Stomach (tissue), 4 donors: ENCODE measurements around the gene RPL10.
"Not testable (repeated sequence)": the region's sequence is repeated elsewhere in the genome, so short reads cannot be mapped to it uniquely, and the experiment has no call there.

Experiments
- EP300 ChIP-seq: sonication (generic); formaldehyde crosslinking; IDR thresholded peaks from one replicate; pipeline ENCODE4 v1.6.1; 2017; ENCODE audit warnings: antibody characterized with exemption
- TF ChIP-seq, protein P1 (sequence below), 7 experiments: fragments of 450-650 bp in 4 of 7; fragments of 200-600 bp in 3 of 7; sonication (generic) in 3 of 7; IDR thresholded peaks; one replicate each; pipeline ENCODE4 v1.5.1; 2016 to 2019; ENCODE audit warnings: antibody characterized with exemption in 7 of 7, control low read depth in 2 of 7, mild to moderate bottlenecking in 1 of 7

DNA sequence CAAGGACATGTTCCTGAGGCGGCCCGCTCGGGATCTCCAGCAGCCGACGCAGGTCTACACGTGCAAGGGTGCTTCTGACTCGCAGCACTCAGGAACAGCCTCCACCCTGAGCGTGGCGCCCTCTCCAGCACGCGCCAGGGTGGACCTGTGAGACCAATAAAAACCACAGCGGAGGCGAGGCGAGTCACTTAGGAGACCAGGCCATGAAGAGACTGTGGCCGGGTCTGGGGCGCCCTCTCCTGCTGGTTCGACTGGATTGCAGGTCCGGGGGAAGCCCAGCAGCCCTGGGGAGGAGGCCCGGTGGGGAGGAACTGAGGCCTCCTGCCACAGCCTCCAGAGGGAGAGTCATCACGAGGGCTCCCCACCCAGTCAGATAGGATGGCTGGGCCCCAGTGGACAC, 10.1 kb upstream of the RPL10 start:
- TF ChIP-seq, protein P1, sequence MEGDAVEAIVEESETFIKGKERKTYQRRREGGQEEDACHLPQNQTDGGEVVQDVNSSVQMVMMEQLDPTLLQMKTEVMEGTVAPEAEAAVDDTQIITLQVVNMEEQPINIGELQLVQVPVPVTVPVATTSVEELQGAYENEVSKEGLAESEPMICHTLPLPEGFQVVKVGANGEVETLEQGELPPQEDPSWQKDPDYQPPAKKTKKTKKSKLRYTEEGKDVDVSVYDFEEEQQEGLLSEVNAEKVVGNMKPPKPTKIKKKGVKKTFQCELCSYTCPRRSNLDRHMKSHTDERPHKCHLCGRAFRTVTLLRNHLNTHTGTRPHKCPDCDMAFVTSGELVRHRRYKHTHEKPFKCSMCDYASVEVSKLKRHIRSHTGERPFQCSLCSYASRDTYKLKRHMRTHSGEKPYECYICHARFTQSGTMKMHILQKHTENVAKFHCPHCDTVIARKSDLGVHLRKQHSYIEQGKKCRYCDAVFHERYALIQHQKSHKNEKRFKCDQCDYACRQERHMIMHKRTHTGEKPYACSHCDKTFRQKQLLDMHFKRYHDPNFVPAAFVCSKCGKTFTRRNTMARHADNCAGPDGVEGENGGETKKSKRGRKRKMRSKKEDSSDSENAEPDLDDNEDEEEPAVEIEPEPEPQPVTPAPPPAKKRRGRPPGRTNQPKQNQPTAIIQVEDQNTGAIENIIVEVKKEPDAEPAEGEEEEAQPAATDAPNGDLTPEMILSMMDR (IDR thresholded peaks at IDR 0.05), result not testable (repeated sequence)
- not testable (repeated sequence) for TF ChIP-seq EP300
